OCI-LY1 (cell line): ENCODE data around the gene RNF135.
"Not testable (repeated sequence)": the region's sequence is repeated elsewhere in the genome, so short reads cannot be mapped to it uniquely, and the experiment has no call there.

Experiments
- H2AFZ ChIP-seq: fragments of 200-600 bp; sonication (generic), shearing (Covaris generic); 2 replicates; pipeline ENCODE4 v1.6.0; 2014; ENCODE audit warnings: antibody characterized with exemption, mild to moderate bottlenecking, low read length
- H3F3A ChIP-seq: fragments of 200-600 bp; sonication (generic), shearing (Covaris generic); 2 replicates; pipeline ENCODE4 v1.6.0; 2014; ENCODE audit warnings: mild to moderate bottlenecking, antibody characterized with exemption, low read length, moderate library complexity; ENCODE audit not compliant: insufficient read depth
- H3K27ac ChIP-seq: fragments of 200-600 bp; sonication (generic); 2 replicates; pipeline ENCODE4 v1.5.1; 2014; ENCODE audit warnings: low read length, mixed run types, mild to moderate bottlenecking, low read depth; ENCODE audit not compliant: poor library complexity, severe bottlenecking
- H3K27me3 ChIP-seq: fragments of 200-600 bp; sonication (generic); 2 replicates; pipeline ENCODE4 v1.6.0; 2014; ENCODE audit warnings: antibody characterized with exemption, mild to moderate bottlenecking, low read length, moderate library complexity; ENCODE audit not compliant: insufficient read depth
- H3K36me3 ChIP-seq: fragments of 200-600 bp; sonication (generic); 2 replicates; pipeline ENCODE4 v1.6.1; 2014; ENCODE audit warnings: mild to moderate bottlenecking, antibody characterized with exemption, low read length, moderate library complexity, mixed read lengths; ENCODE audit not compliant: insufficient read depth
- H3K4me1 ChIP-seq: fragments of 200-600 bp; sonication (generic); 2 replicates; pipeline ENCODE4 v1.5.1; 2014; ENCODE audit warnings: mild to moderate bottlenecking, low read length, moderate library complexity; ENCODE audit not compliant: insufficient read depth, severe bottlenecking
- H3K4me2 ChIP-seq: fragments of 200-600 bp; sonication (generic), shearing (Covaris generic); 2 replicates; pipeline ENCODE4 v1.6.1; 2014; ENCODE audit warnings: low read length
- H3K4me3 ChIP-seq: fragments of 200-600 bp; sonication (generic); 2 replicates; pipeline ENCODE4 v1.5.1; 2014; ENCODE audit warnings: low read length, low read depth, mild to moderate bottlenecking, mixed read lengths; ENCODE audit not compliant: poor library complexity, severe bottlenecking
- H3K79me2 ChIP-seq: fragments of 200-600 bp; shearing (Covaris generic); 2 replicates; pipeline ENCODE4 v1.6.1; 2016; ENCODE audit warnings: mixed run types, low read length, mixed read lengths; ENCODE audit not compliant: insufficient read depth
- H3K9ac ChIP-seq: fragments of 200-600 bp; sonication (generic), shearing (Covaris generic); 2 replicates; pipeline ENCODE4 v1.6.1; 2014; ENCODE audit warnings: mild to moderate bottlenecking, low read length, mixed read lengths
- H3K9me2 ChIP-seq: fragments of 200-600 bp; sonication (generic), shearing (Covaris generic); 2 replicates; pipeline ENCODE4 v1.6.1; 2014; ENCODE audit warnings: low read depth, mild to moderate bottlenecking, low read length, mixed read lengths
- H3K9me3 ChIP-seq: fragments of 200-600 bp; shearing (Covaris generic); 2 replicates; pipeline ENCODE4 v1.6.1; 2014; ENCODE audit warnings: low read length, mixed read lengths
- H4K20me1 ChIP-seq: fragments of 200-600 bp; sonication (generic), shearing (Covaris generic); 2 replicates; pipeline ENCODE4 v1.6.0; 2016; ENCODE audit warnings: mild to moderate bottlenecking, low read length; ENCODE audit not compliant: insufficient read depth
- CTCF ChIP-seq: fragments of 200-600 bp; sonication (generic), shearing (Covaris generic); IDR thresholded peaks from 2 replicates; pipeline ENCODE4 v1.5.1; 2017; ENCODE audit warnings: mild to moderate bottlenecking, antibody characterized with exemption, low read length, moderate library complexity, mixed read lengths
- EZH2 ChIP-seq: fragments of 200-600 bp; sonication (generic), shearing (Covaris generic); IDR thresholded peaks from 2 replicates; pipeline ENCODE4 v1.8.0; 2017; ENCODE audit warnings: borderline replicate concordance, mixed run types, mild to moderate bottlenecking, antibody characterized with exemption, low read length, moderate library complexity, mixed read lengths

Gene RNF135

DNA sequence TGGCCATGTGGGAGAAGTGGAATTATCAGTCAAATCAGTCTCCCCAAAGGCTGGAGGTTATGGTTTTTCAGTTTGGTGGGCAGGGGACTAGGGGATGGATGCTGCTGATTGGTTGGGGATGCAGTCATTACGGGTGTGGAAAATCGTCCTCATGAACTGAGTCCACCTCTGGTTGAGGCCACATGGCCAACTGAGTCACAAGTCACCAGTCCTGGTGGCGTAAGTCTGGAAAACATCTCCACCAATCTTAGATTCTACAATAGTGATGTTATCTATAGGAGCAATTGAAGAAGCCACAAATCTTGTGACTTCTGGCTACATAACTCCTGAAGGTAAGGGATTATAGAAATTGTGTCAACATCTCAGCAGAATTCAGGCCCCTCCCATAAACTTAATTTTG is 5.2 kb upstream of the RNF135 start:
- no peak overlapping the region for H2AFZ ChIP-seq
- H3K9me2 ChIP-seq = no peaks in the 10 kb centered on the region

GRCh38 chr17:30967911-30968310 is 2.9 kb upstream of the RNF135 start:
- peak overlapping the region; percentile 98 for H3K27ac ChIP-seq
- not testable (repeated sequence) for H2AFZ ChIP-seq, H3K9me3 ChIP-seq, H3K27me3 ChIP-seq, H3K9me2 ChIP-seq, H3K79me2 ChIP-seq, H3F3A ChIP-seq, H4K20me1 ChIP-seq, H3K36me3 ChIP-seq
- H3K9ac ChIP-seq = peak overlapping the region; percentile 26; the same call in 1 of the 2 replicates
- peak overlapping the region; percentile 38 for H3K4me3 ChIP-seq
- H3K4me1 ChIP-seq = peaks cover 44% of the 10 kb centered on the region
- peak overlapping the region; percentile 55 for H3K4me2 ChIP-seq

More for the DNA sequence above, 5.2 kb upstream of the RNF135 start:
- H3F3A ChIP-seq = peaks cover 2% of the 10 kb centered on the region; the same call in 1 of the 2 replicates
- peak overlapping the region; percentile 2 for H3K27ac ChIP-seq
- H3K4me1 ChIP-seq = peaks cover 55% of the 10 kb centered on the region
- no peaks in the 10 kb centered on the region for H3K9me3 ChIP-seq
- no peaks in the 10 kb centered on the region for H3K36me3 ChIP-seq
- H3K4me2 ChIP-seq = no peak overlapping the region
- no peak overlapping the region for H3K9ac ChIP-seq
- no peaks in the 10 kb centered on the region for H3K27me3 ChIP-seq
- no peaks in the 10 kb centered on the region for H4K20me1 ChIP-seq
- TF ChIP-seq CTCF (no peak), EZH2 (no peak)
- H3K4me3 ChIP-seq = no peak overlapping the region
- H3K79me2 ChIP-seq = no peaks in the 10 kb centered on the region

- TF ChIP-seq CTCF (no peak), EZH2 (no peak)
- peak overlapping the region; percentile 97 for H3K4me2 ChIP-seq
These were observed 629 bp upstream of the RNF135 start for GRCh38 chr17:30969989-30970830.

More at GRCh38 chr17:30969989-30970830, 629 bp upstream of the RNF135 start:
- no peaks in the 10 kb centered on the region for H3F3A ChIP-seq
- peak overlapping the region; percentile 71; the same call in 1 of the 2 replicates for H2AFZ ChIP-seq
- no peaks in the 10 kb centered on the region for H3K27me3 ChIP-seq
- H3K4me1 ChIP-seq = peaks cover 42% of the 10 kb centered on the region
- H3K79me2 ChIP-seq = peaks cover 24% of the 10 kb centered on the region; the same call in 1 of the 2 replicates
- peak overlapping the region; percentile 95 for H3K9ac ChIP-seq
- no peaks in the 10 kb centered on the region for H3K9me3 ChIP-seq
- peaks cover 24% of the 10 kb centered on the region for H3K36me3 ChIP-seq
- no peaks in the 10 kb centered on the region for H3K9me2 ChIP-seq
- H4K20me1 ChIP-seq = no peaks in the 10 kb centered on the region
- peak overlapping the region; percentile 72 for H3K4me3 ChIP-seq
- peak overlapping the region; percentile 98 for H3K27ac ChIP-seq
